Left ventricle myocardium inferior (tissue), 1 donor: ENCODE measurements around the gene MGST3. TPM values are rescaled to one million over a fixed set of nuclear protein-coding genes. Genes with fewer than 3 reads are reported as not detected.

ENCODE experiments used
- total RNA-seq: library from RNA; stranded (reverse); fragmentation: NEBNext Ultra II Directional; extraction: Animal tissue kit (Norgen Biotek cat#: 25700); gene quantifications from one replicate; pipeline ENCODE4 v1.2.1, GENCODE V29; 2021
- donor health status: DM: no; HTN: yes; CAD: no; lungs with severe emphysema.

The MGST3 gene
- total RNA-seq, 1 donor from 2014 or later, result 718 TPM

Other genes with a start within 250 kb of the MGST3 start
- 9.3 TPM for gene RXRG, start 186.1 kb upstream of the MGST3 start, total RNA-seq
- gene LRRC52, start 87.2 kb upstream of the MGST3 start, total RNA-seq, result 1.8 TPM
- gene ALDH9A1, start 67.3 kb downstream of the MGST3 start, total RNA-seq, result 63.2 TPM
- gene TMCO1, start 137.6 kb downstream of the MGST3 start, total RNA-seq, result 51.9 TPM
- gene UCK2, start 196.4 kb downstream of the MGST3 start, total RNA-seq, result 9.6 TPM